GM10847 (cell line): ENCODE results near the gene L3MBTL1.

Source experiments
- POLR2A ChIP-seq: IDR thresholded peaks from 2 replicates; pipeline ENCODE4 v1.6.1; 2011; ENCODE audit not compliant: insufficient read length; ENCODE audit errors: extremely low read depth

Gene L3MBTL1

DNA sequence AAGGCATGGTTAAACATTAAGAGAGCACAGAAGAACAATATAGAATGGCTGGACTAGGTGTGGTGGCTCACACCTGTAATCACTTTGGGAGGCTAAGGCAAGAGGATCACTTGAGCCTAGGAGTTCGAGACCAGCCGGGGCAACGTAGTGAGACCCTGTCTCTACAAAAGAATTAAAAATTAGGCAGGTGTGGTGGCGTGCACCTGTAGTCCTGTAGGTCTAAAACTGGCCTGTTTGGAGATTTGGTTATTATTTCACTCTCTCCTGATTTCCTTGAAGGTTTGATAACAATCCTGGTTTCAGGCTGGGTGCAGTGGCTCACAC, 34.2 kb upstream of the L3MBTL1 start:
- no peak for TF ChIP-seq POLR2A

DNA sequence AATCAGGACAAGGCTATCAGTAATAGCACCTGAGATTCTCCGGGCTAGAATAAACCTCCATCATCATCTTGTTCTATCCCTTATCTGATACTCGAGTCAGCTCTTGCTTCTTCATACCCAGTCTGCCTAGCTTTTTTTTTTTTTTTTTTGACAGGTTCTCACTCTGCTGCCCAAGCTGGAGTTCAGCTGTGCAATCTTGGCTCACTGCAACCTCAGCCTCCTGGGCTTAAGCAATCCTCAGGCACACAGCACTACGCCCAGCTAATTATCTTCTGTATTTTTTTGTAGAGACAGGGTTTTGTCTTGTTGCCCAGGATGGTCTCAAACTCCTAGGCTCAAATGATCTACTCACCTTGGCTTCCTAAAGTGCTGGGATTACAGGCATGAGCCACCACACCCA, 30.3 kb upstream of the L3MBTL1 start:
- no peak for TF ChIP-seq POLR2A

DNA sequence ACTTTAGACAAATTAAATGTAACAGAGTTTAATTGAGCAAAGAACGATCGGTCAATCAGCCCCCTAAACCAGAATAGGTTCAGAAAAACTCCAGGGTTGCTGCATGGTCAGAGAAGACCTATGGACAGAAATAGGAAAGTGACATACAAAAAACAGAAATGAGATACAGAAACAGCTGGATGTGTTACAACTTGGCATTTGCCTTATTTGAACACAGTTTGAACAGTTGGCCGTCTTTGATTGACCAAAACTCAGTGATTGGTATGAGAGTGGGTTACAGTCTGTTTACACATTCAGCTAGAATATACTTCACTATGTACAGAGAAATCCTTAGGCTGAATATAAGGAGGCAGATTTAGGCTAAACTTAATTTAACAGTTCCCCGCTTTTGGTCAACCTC, 29.9 kb upstream of the L3MBTL1 start:
- no peak for TF ChIP-seq POLR2A

DNA sequence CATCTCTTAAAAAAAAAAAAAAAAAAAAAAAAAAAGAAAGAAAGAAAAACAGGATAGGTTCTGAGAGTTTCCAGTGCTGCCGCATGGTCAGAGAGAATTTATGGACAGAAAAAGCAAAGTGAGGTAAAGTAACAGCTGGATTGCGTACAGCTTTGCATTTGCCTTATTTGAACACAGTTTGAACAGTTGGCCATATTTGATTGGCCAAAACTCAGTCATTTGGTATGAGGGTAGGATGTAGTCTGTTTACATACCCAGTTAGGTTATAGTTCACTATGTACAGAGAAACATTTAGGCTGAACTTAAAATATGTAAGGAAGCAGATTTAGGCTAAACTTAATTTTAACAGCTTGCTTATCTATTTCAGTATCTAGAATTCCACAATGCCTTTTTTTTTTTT, 17.5 kb upstream of the L3MBTL1 start:
- TF ChIP-seq POLR2A = no peak

DNA sequence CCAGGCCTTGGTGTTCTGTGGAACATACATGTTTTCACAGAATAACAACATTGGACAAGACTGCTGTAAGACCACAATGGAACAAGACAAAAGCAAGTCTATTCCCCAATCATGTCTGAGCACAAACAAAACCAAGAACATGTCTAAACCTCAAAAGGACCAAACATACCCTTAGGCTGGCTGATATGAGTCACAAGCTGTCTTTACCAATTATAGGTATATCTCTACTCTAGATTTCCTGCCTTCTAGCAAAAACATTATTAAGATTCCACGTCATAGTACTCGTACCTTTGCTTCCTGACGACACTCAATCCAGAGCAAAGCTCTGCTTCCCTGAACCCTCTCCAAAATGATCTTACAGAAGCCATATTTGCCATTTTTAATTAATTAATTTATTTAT, 15.4 kb upstream of the L3MBTL1 start:
- TF ChIP-seq POLR2A = no peak

DNA sequence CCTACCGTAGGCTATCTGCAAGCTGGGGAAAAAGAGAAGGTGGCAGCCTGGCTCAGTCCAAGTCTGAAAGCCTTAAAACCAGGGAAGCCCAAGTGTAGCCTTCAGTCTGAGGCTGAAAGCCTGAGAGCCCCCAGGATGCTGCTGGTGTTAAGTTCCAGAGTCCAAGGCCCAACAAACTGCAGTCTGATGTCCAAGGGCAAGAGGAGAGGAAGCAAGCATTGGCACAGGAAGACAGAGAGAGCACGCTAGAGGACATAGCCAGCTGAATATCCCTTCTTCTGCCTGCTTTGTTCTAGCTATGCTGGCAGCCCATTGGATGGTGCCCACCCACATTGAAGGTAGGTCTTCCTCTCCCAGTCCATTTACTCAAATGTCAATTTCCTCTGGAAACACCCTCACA, 12.1 kb upstream of the L3MBTL1 start:
- TF ChIP-seq POLR2A = no peak

DNA sequence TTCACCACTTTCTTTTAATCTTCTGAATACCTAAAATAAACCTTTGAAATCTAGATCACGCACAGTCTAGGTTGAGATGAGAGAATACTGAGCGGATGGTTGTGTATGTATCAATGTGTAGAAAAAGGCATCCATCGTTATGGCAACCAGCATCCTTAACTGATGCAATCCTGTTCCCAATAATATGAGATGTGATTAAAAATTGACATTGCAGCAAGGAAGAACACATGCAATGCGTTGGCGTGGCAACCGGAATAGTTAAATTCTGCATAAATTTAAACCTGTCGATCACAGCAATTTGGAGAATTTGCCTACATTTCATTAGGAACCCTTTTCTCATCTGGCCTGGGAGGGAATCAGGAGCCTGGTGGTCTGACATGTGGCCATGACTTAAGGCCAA, 1.3 kb upstream of the L3MBTL1 start:
- no peak for TF ChIP-seq POLR2A

DNA sequence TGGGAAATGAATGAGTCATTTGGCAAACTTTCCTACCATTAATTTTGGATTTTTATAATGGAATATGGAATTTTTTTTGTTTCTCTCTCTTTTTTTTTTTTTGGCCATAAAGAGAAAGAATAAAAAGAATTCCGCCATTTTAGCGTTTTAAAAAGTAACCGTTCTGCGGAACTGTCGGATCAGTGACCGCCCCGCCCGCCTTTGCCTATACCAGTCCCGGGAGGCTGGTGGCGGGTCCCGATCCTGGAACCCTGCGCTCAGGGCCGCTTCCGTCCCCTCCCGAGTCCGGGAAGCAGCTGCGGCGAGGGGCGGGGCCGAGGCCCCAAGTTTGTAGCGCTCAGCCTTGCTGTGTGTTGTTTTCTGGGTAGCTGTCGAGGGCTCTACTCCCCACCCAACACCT, 609 bp downstream of the L3MBTL1 start:
- no peak for TF ChIP-seq POLR2A

DNA sequence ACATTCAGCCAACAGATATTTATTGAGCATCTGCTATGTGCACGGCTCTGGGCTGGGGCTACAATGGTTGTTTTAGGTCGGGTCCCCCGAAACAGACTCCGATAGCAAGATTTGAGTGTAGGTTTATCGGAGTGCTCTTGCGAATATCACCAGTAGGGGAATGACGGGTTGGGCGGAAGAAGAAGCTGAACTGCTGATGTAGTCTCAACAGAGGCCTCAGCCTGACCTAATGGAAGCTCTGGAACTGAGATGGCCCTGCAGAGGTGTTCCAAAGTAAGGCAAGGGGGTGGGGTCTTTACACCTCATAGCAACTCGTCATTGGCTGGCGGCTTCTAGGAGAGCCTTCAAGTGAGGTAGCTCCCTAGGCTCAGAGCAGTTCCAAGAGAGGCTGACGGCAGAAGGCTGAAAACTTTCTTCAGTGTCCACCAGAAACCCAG, 1.1 kb downstream of the L3MBTL1 start:
- no peak for TF ChIP-seq POLR2A

DNA sequence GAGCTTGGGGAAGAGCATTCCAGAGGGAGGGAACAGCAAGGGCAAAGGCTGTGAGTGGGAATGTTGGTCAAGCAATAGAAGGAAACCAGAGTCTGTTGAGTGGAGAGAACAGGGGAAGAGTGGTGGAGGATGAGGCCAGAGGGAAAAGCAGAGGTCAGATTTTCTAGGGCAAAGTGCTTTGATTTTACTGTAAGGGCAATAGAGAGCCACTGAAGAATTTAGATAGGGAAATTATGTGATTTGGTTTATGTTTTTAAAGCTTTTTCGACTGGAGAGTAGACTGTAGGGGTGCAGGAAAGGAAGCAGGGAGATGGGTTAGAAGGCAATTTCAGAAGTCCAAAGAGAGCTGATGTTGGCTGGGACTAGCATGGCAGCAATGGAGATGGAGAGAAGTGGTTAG, 4.4 kb downstream of the L3MBTL1 start:
- no peak for TF ChIP-seq POLR2A

DNA sequence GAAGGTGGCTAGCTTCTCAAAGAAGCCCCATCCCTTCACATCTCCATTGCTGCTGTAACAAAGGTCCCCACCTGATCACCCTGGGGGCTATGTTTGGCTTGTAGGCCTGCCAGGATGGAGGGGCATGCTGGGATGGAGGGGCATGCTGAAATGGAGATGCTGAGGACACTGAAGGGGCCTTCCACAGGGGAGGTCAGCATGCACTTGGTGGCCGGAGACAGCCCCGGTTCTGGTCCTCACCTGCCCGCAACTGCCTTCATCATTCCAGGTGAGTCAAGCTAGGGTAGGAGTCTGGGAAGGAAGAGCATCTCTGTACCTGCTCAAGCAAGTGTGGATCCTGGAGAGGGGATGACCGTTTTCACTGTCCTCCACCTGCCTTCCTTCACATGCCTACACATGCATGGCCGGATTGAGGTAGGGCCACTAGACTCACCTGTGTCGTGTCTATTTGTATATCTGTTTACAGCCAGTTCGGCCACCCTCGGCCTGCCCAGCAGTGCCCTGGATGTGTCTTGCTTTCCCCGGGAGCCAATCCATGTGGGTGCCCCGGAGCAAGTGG, 6.0 kb downstream of the L3MBTL1 start:
- no peak for TF ChIP-seq POLR2A

DNA sequence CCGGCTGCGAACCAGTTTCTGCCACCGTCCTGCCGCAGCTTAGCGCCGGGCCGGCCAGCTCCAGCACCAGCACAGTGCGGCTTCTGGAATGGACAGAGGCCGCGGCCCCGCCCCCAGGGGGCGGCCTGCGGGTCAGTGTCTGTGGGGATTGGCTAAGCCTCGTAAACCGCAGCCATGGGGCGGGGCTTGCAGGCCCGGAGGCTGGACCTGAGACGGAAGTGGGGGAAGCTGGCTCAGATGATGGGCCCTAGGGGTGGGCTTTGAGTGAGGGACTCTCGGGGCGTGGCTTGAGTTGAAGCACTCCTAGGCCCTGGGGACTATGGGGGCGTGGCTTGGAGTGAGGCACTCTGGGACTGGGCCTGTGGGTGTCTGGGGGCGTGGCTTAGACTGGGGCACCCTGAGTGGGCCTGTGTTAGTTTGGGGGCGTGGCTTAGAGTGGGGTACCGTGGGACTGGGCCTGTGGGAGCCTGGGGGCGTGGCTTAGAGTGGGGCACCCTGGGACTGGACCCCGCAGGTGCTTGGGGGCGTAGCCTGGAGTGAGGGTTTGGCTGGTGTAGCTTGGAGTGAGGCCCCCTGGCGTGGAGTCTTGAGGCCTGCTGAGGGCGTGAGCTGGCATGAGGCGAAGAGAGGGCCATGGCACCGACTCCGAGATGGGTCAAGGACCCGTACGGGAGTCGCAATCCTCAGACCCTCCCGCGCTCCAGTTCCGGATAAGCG, 6.6 kb downstream of the L3MBTL1 start:
- peak; percentile 58 for TF ChIP-seq POLR2A

DNA sequence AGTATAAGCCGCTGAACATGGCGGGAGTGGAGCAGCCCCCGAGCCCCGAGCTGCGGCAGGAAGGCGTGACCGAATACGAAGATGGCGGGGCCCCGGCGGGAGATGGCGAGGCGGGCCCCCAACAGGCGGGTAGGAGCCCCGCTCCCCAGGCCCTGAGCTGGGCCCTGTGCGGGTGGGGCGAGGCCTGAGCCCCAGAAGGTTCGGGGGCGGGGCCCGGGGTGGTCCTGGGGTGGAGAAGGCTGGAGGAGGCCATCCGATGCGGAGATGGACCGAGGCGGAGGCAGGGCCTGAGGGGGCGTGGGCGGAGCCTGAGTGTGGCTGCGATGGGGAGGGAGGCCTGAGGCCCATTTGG, 7.1 kb downstream of the L3MBTL1 start:
- TF ChIP-seq POLR2A = no peak

DNA sequence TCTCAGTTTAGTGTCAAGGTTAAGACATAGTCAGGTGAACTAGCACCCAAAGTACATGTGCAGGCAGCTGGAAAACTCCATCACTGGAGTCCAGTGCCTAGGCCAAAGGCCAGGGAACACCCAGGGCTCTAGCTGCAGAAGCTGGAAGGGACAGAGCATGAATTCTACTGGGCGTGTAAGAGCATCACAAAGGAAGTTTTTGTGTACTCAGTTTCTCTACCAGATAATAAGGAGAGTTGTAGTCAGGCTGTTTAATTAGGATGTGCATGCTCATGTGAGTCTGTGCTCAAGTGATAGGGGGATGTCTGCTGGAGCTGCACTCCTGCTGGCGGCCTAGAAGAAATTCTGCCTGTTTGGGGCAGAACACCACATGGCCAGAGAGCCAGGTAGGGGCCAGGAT, 8.1 kb downstream of the L3MBTL1 start:
- TF ChIP-seq POLR2A = no peak

DNA sequence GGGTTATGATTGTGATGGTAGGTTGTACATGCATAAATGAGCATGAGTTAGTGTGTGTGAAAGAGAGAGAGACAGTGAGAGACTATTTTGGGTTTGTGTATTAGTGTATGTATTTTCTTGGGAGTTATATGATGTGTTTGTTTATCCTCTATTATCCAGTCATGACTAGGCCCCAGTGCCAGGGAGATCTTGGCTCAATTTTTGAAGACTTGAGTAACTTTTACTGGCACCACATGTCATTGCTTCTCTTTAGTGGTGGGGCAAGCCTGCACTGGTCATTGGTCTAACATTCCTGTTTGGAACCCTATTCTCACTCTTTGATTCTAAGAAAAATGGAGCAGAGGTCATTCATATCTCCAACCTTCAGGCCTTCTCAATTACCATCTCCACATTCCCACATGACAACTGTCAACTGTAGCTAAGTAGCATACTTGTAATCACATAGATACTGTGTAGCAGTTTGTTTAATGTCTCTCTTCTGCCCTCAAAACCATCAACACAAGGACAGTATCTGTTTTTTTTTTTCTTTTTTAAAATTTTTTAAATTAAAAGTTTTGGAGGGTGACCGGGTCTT, 8.8 kb downstream of the L3MBTL1 start:
- TF ChIP-seq POLR2A = no peak

DNA sequence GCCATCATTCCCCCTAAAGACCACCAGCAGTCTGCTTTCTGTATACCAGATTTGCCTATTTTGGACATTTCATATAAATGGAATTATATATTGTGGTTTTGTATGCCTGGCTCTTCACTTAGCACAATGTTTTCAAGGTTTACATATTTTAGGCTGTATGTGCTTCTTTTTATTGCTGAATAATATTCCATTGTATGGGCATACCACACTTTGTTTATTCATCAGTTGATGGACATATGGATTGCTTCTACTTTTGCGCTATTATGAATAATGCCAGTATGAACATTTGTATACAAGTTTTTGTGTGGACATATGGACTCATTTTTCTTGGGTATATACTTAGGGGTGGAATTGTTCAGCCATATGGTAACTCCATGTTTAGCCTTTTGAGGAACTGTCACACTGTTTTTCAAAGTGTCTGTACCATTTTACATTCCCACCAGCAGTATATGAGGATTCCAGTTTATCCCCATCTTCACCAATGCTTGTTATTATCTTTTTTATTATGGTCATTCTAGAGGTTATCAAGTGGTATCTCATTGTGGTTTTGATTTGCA, 12.7 kb downstream of the L3MBTL1 start:
- no peak for TF ChIP-seq POLR2A

DNA sequence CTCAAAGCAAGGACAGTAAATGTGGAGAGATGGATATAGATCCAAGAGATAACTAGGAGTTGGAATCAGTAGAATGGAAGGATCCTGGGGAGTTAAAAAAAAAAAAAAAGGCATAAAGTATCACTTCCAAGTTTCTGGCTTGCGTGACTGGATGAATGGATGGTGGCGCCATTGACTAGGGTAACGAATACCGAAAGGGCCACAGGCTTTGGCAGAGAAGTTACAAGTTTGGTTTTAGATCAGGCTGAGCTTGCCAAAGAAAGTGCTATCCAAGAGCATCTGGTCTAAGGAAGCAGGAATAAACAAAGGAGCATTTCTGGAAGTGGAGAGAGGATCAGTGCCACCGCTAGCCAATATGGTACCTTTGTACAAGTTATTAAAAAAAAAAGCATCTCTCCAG, 17.5 kb downstream of the L3MBTL1 start:
- no peak for TF ChIP-seq POLR2A
